HEK293 (cell line): ENCODE measurements around the gene LGALS12.

ENCODE experiments used
- CTCF ChIA-PET: fragments of 350-600 bp; formaldehyde crosslinking; extraction: SDS; loops from one replicate; lab custom pipeline; 2021; ENCODE audit warnings: antibody characterized with exemption; lab: Yijun Ruan, JAX
- POLR2A ChIA-PET: fragments of 300-600 bp; formaldehyde crosslinking; extraction: SDS; loops from one replicate; lab custom pipeline; 2020; ENCODE audit warnings: antibody characterized with exemption, inconsistent platforms; lab: Yijun Ruan, JAX
- H3K27ac ChIP-seq: fragments of 200-500 bp; sonication (Bioruptor generic); 2 replicates; pipeline ENCODE4 v1.5.1; 2014; ENCODE audit warnings: low read depth, low read length, control low read depth, inconsistent platforms; ENCODE audit errors: extremely low read depth
- H3K36me3 ChIP-seq, 2 experiments: fragments of 200-500 bp in 1 of 2; sonication (Bioruptor generic) in 1 of 2; 1 replicate in 1 of 2; 2 replicates in 1 of 2; pipeline ENCODE4 v1.5.1; 2014 to 2017; ENCODE audit warnings: inconsistent platforms in 2 of 2, low read length in 2 of 2; ENCODE audit not compliant: control insufficient read depth in 2 of 2, insufficient read depth in 1 of 2
- H3K4me1 ChIP-seq: fragments of 200-500 bp; sonication (Bioruptor generic); 2 replicates; pipeline ENCODE4 v1.5.1; 2014; ENCODE audit warnings: mild to moderate bottlenecking, low read length, inconsistent platforms; ENCODE audit not compliant: control insufficient read depth, insufficient read depth
- H3K4me3 ChIP-seq: 2 replicates; pipeline ENCODE4 v1.5.1; 2011; ENCODE audit warnings: low read depth, mild to moderate bottlenecking, control low read depth, low read length, moderate library complexity
- H3K9me3 ChIP-seq: fragments of 200-500 bp; sonication (Bioruptor generic); 2 replicates; pipeline ENCODE4 v1.5.1; 2014; ENCODE audit warnings: low read depth, low read length, inconsistent platforms; ENCODE audit not compliant: control insufficient read depth, insufficient read depth
- CTCF ChIP-seq: fragments of 450-650 bp; formaldehyde crosslinking; IDR thresholded peaks from 2 replicates; pipeline ENCODE4 v1.5.1; 2016; ENCODE audit warnings: missing biosample characterization, missing genetic modification characterization
- KLF17 ChIP-seq: fragments of 450-650 bp; formaldehyde crosslinking; IDR thresholded peaks from 2 replicates; pipeline ENCODE4 v1.5.1; 2016; ENCODE audit warnings: missing biosample characterization, missing genetic modification characterization
- KLF8 ChIP-seq: fragments of 450-650 bp; formaldehyde crosslinking; IDR thresholded peaks from 2 replicates; pipeline ENCODE4 v1.5.1; 2016; ENCODE audit warnings: missing biosample characterization, missing genetic modification characterization
- KLF9 ChIP-seq: fragments of 450-650 bp; formaldehyde crosslinking; IDR thresholded peaks from 2 replicates; pipeline ENCODE4 v1.5.1; 2016; ENCODE audit warnings: missing biosample characterization, missing genetic modification characterization, low read depth
- SP7 ChIP-seq: fragments of 450-650 bp; formaldehyde crosslinking; IDR thresholded peaks from 2 replicates; pipeline ENCODE4 v1.5.1; 2016; ENCODE audit warnings: missing biosample characterization, missing genetic modification characterization
- ZBTB48 ChIP-seq: fragments of 450-650 bp; formaldehyde crosslinking; IDR thresholded peaks from 2 replicates; pipeline ENCODE4 v1.5.1; 2016; ENCODE audit warnings: missing biosample characterization, missing genetic modification characterization
- ZNF155 ChIP-seq: fragments of 450-650 bp; formaldehyde crosslinking; IDR thresholded peaks from 2 replicates; pipeline ENCODE4 v1.5.1; 2016; ENCODE audit warnings: missing biosample characterization, missing genetic modification characterization
- ZNF221 ChIP-seq: fragments of 450-650 bp; formaldehyde crosslinking; IDR thresholded peaks from 2 replicates; pipeline ENCODE4 v1.5.1; 2017; ENCODE audit warnings: missing biosample characterization, missing genetic modification characterization, borderline replicate concordance
- ZNF341 ChIP-seq: fragments of 450-650 bp; formaldehyde crosslinking; IDR thresholded peaks from 2 replicates; pipeline ENCODE4; 2016; ENCODE audit warnings: low read depth, missing biosample characterization, missing genetic modification characterization
- ZNF37A ChIP-seq: fragments of 450-650 bp; IDR thresholded peaks from 2 replicates; pipeline ENCODE4 v1.5.1; 2018; ENCODE audit warnings: missing biosample characterization, missing genetic modification characterization
- ZNF404 ChIP-seq: fragments of 450-650 bp; formaldehyde crosslinking; IDR thresholded peaks from 2 replicates; pipeline ENCODE4 v1.5.1; 2017; ENCODE audit warnings: missing biosample characterization, missing genetic modification characterization
- ZNF548 ChIP-seq: fragments of 450-650 bp; formaldehyde crosslinking; IDR thresholded peaks from 2 replicates; pipeline ENCODE4 v1.5.1; 2016; ENCODE audit warnings: missing biosample characterization, missing genetic modification characterization
- ZNF645 ChIP-seq: fragments of 450-650 bp; formaldehyde crosslinking; IDR thresholded peaks from 2 replicates; pipeline ENCODE4; 2016; ENCODE audit warnings: missing biosample characterization, missing genetic modification characterization
- ZNF707 ChIP-seq: fragments of 450-650 bp; formaldehyde crosslinking; IDR thresholded peaks from 2 replicates; pipeline ENCODE4 v1.5.1; 2016; ENCODE audit warnings: missing biosample characterization, missing genetic modification characterization
- ZNF768 ChIP-seq: fragments of 450-650 bp; formaldehyde crosslinking; IDR thresholded peaks from 2 replicates; pipeline ENCODE4 v1.5.1; 2018; ENCODE audit warnings: missing biosample characterization, mild to moderate bottlenecking, missing genetic modification characterization
- ZSCAN16 ChIP-seq: fragments of 450-650 bp; formaldehyde crosslinking; IDR thresholded peaks from 2 replicates; pipeline ENCODE4 v1.5.1; 2016; ENCODE audit warnings: missing biosample characterization, missing genetic modification characterization
- TF ChIP-seq, protein P1 (sequence below): fragments of 450-650 bp; IDR thresholded peaks from 2 replicates; pipeline ENCODE4 v1.5.1; 2018; ENCODE audit warnings: missing biosample characterization, missing genetic modification characterization

Gene LGALS12

GRCh38 chr11:63504933-63505586 is 824 bp upstream of the LGALS12 start (continued):
- TF ChIP-seq ZNF645 (no peak), ZNF221 (tag by site-specific recombination) (no peak), ZNF404 (no peak), ZNF768 (no peak), ZNF707 (tag by site-specific recombination) (no peak), KLF17 (tag by site-specific recombination) (no peak), ZNF37A (tag by site-specific recombination) (no peak), ZSCAN16 (tag by site-specific recombination) (no peak), ZNF155 (no peak)

DNA sequence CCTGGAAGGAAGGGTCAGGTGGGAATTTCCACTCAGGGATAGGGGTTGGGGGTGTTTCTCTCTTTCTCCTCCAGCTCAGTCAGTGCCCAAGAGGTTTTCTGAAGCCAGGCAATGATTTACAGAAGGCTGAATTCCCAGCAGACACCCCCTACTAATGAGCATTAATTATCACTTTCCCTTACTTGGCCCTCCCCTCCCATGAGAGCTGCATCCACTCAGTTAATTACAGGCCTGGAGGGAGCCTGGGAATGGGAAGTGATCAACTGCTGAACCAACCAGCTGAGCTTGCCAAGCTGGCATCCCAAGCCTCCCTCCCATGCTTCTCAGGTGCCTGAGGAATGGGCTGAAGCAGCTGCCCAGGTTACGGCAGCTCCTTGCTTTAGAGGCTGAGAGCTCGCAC is 992 bp downstream of the LGALS12 start:
- H3K9me3 ChIP-seq: no peaks in the 10 kb centered on the region
- H3K36me3 ChIP-seq: no peaks in the 10 kb centered on the region
- ChIA-PET POLR2A (no interaction called here), CTCF (interaction anchor here (4.3 kb wide), 1 partner anchor 27 kb away, joined by 17 read pairs; no protein-coding TSS in a partner anchor)
- no peak overlapping the region for H3K27ac ChIP-seq
- no peaks in the 10 kb centered on the region for H3K4me1 ChIP-seq
- H3K4me3 ChIP-seq: no peak overlapping the region
- TF ChIP-seq SP7 (peak; percentile 65; the same call in 1 of the 2 replicates), ZNF404 (no peak), KLF8 (tag by site-specific recombination) (no peak)
- TF ChIP-seq, all 188 proteins: peak for 1

- Histone ChIP-seq H3K4me3 (no peak overlapping the region), H3K9me3 (no peaks in the 10 kb centered on the region), H3K27ac (no peak overlapping the region), H3K36me3 (no peaks in the 10 kb centered on the region), H3K4me1 (no peaks in the 10 kb centered on the region)
- ChIA-PET POLR2A (interaction anchor here (0.6 to 0.7 kb wide), 2 partner anchors 14 to 579 kb away, joined by 3 to 8 read pairs; no protein-coding TSS in a partner anchor), CTCF (interaction anchor here (0.9 to 4.3 kb wide), 3 partner anchors 12 to 380 kb away, joined by 3 to 17 read pairs (median 3); no protein-coding TSS in a partner anchor)
- TF ChIP-seq KLF9 (tag by site-specific recombination): no peak
- TF ChIP-seq ZNF645: no peak
- TF ChIP-seq, protein P1, sequence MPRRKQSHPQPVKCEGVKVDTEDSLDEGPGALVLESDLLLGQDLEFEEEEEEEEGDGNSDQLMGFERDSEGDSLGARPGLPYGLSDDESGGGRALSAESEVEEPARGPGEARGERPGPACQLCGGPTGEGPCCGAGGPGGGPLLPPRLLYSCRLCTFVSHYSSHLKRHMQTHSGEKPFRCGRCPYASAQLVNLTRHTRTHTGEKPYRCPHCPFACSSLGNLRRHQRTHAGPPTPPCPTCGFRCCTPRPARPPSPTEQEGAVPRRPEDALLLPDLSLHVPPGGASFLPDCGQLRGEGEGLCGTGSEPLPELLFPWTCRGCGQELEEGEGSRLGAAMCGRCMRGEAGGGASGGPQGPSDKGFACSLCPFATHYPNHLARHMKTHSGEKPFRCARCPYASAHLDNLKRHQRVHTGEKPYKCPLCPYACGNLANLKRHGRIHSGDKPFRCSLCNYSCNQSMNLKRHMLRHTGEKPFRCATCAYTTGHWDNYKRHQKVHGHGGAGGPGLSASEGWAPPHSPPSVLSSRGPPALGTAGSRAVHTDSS: no peak
- TF ChIP-seq ZBTB48 (tag by site-specific recombination): no peak
- no peak for TF ChIP-seq ZNF548
Measured at GRCh38 chr11:63507511-63507910, 1.6 kb downstream of the LGALS12 start.

DNA sequence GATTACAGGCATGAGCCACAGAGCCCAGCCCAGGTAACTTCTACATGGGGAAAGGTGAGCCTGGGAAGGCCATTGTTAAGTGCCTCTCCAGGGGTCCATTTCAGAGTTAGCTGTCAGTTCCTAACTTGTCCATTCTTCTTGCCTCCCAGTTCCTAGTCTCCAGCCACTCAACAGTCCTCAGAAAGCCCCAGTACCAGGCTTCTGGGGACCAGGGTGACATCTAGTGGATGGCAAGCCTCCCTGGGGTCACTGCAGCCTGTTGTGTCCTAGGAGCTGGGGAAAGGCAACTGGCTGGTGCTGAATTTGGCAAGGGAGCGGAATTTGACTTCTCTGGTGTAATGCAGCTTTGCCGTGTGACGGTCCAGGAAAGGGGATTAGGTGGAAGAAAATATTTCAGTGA is 2.1 kb downstream of the LGALS12 start:
- Histone ChIP-seq H3K4me3 (no peak overlapping the region), H3K4me1 (no peaks in the 10 kb centered on the region), H3K27ac (no peak overlapping the region), H3K36me3 (no peaks in the 10 kb centered on the region), H3K9me3 (no peaks in the 10 kb centered on the region)
- ChIA-PET CTCF (interaction anchor here (0.5 to 4.3 kb wide), 6 partner anchors 12 to 380 kb away, joined by 3 to 17 read pairs (median 3); no protein-coding TSS in a partner anchor), POLR2A (interaction anchor here (0.6 to 0.7 kb wide), 2 partner anchors 15 to 578 kb away, joined by 3 to 8 read pairs; no protein-coding TSS in a partner anchor)
- TF ChIP-seq ZNF341 (tag by site-specific recombination) (no peak), CTCF (tag by site-specific recombination) (peak; percentile 36; the same call in 1 of the 2 replicates)
